SK-N-DZ (cell line): ENCODE results near the gene TSSK1B.
"Not testable (repeated sequence)": the region's sequence is repeated elsewhere in the genome, so short reads cannot be mapped to it uniquely, and the experiment has no call there.

Experiments
- DNase-seq: peaks from one replicate; pipeline ENCODE4 v3.0.0-alpha.2; 2015; ENCODE audit warnings: low spot score

TSSK1B gene

DNA sequence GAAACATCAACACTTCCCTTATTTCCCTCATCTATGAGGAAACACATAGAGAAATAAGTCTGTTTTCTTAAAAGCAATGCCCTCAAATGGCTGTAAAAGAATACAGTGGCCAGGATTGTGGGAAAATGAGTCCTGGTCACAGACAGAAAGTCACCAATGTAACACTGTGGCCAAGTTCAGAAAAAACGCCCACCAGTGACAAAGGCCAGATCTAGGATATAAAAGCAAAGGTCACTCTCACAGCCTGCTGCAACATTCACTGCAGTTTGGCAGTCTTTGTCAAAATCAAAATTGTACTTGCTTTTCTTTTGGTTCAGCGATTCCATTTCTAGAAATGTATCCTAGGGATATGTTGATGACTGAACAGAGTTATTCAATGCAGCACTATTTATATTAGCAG, 30.5 kb downstream of the TSSK1B start:
- DNase-seq = no peak

DNA sequence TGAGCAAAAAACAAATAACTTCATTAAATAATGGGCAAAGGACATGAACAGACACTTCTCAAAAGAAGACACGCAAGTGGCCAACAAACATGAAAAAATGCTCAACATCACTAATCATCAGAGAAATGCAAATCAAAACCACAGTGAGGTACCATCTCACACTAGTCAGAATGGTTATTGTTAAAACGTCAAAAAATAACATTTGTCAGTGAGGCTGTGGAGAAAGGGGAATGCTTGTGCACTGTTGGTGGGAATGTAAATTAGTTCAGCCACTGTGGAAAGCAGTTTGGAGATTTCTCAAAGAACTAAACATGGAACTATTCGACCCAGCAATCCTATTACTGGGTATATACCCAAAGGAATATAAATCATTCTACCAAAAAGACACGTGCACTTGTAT, 36.8 kb downstream of the TSSK1B start:
- not testable (repeated sequence) for DNase-seq

DNA sequence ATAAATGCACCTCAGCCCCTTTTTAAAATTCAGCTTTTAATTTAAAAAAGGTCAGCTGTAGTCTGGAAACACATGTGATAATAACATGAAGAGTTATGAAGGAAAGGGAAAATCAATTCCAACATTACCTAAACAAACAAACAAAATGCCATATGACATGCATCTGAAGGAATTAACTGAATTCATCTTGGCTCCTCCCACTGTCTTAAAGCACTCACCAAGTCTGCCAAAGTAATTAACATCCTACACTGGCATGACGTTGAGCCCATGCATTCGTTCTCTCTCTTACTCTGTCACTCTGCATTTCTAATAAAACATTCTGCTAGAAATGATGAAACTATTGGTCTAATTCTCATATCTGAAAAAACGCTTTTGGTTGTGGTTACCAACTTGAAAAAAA, 37.7 kb downstream of the TSSK1B start:
- no peak for DNase-seq

DNA sequence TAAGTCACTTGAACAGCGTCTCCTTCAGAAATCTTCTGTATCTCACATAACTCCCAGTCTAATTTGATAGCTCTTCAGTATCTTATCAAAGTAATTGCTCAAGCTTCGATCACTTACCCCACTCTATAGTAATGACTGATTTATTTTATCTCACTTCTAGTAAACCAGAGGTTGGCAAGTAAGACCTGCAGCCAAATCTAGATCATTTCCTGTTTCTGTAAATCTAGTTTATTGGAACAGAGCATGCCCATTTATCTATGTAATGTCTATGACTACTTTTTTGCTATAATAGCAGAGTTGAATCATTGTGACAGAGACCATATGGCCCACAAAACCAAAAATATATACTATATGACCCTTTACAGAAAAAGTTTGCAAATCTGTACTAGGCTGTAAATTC, 40.1 kb downstream of the TSSK1B start:
- no peak for DNase-seq

DNA sequence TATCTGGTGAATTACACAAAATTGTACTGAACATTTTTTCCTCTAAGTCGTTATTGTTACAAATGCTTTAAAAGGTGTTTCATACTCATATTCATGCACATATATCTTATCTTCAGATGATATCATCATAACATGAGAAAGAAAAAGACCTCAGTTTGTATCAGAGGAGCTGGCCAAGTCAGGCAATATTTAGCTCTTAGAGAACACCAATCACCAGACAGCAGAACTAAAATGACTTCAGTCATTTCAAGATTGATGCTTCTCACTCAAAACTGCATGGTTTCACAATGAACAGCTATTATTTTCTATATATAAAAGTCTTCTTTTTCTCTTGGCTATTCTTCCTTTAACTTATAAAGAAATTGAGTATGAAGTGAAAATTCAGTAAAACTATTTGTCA, 44.6 kb downstream of the TSSK1B start:
- DNase-seq = no peak

DNA sequence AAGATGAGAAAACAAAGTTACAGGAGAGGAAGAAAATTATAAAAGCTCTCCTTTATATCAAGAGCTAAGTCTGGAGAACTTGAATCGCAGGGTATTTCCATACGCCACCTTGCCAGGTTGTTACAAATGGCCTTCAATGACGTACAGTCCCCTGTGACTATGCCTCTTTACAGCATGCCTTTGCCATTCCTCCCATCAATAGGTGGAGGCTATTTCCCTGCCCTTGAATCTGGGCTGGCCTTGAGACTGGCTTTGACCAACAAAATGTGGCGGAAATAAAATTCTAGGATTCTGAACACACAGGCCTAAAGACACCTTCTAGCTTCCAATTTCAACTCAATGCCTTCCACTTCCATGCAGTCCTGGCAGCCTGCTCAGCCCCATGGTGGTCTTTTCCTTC, 45.7 kb downstream of the TSSK1B start:
- DNase-seq = no peak

DNA sequence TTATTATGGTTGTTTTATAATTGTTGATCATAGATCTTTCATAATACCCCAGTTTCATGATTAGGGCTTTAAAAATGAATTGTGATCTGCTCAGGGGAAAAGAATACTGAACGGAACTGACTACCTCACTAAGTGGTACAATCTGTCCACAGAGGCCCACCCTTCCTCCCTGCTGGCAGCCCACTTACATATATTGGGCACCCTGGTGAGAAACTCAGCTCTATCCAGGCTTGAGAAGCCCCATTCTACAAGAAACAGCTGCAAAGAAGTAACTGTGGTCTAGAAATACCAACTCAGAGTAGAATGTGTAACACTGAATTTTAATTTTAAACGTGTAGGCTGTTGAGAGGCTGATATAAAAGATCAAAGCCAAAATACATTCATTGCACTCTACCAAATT, 46.9 kb downstream of the TSSK1B start:
- DNase-seq = no peak

DNA sequence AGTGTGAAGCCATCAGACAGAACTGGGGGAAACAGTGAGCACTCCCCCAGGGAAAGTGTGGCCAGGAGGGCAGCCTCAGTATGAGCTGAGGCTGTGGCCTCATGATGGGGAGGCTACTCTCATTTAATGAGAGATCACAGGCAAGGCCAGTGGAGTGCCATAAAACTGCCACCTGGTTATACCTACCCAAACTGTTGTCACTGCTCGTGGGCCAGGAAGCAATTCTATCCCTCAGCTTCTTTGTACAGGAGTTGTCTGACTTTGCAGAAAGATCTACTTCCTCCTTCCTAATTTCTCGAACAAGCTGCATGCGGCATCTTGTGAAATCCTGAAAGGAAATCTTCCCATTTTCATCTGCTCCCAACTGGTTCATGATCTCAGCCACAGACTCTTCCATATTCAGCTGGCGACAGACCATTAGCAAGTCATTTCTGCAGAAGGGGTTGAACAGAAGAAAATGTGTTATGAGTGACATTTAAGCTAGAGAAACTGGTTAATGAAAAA, 50.0 kb downstream of the TSSK1B start:
- no peak for DNase-seq

DNA sequence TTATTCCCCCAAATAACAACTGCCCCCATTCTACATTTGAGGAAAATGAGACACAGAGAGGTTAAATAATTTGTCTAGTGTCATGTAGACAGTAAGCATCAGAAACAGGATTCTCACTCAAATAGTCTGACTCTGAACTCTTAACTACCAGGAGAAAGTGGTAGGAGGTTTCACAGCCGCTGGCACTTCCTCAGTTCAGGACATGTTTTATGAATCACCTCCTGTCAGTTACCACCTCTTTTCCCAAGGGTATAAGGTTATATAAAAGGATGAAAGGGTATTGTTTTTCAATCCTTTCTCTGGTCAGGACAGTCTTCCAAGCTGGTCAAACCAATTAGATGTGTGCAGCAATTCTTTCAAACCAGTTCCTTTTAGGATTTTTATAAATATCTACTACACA, 52.1 kb downstream of the TSSK1B start:
- no peak for DNase-seq
